MV-4-11 (cell line): ENCODE data around the gene SCYGR2.
A peak's percentile ranks its signal among the peaks of the same experiment; 100 is the strongest.
"Not testable (repeated sequence)": the region's sequence is repeated elsewhere in the genome, so short reads cannot be mapped to it uniquely, and the experiment has no call there.

ENCODE experiments used
- DNase-seq: peaks from one replicate; lab custom pipeline; 2025; lab: John Stamatoyannopoulos, UW

The SCYGR2 gene

GRCh38 chr2:227598835-227599503 lies at the start of gene SCYGR2:
Gene SCYGR2, plus strand, starts transcription at chr2:227598893. Its CDS starts 0 bp downstream, at chr2:227598893.
- not testable (repeated sequence) for DNase-seq

DNA sequence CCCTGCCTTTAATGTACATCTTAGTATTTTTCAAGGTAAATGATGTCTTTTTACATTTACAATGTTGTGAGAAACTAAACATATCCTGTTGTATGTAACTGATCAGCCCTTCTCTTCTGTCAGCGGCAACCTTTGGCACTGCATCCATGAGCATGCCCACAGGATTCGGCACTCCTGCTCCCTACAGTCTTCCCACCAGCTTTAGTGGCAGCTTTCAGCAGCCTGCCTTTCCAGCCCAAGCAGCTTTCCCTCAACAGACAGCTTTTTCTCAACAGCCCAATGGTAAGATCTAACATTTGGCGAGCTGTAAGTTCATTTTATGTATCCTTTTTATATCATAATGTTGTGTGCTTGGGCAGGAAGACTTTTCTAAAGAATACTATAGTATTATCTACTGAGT lies 46.9 kb upstream of the SCYGR2 start:
- DNase-seq: no peak

DNA sequence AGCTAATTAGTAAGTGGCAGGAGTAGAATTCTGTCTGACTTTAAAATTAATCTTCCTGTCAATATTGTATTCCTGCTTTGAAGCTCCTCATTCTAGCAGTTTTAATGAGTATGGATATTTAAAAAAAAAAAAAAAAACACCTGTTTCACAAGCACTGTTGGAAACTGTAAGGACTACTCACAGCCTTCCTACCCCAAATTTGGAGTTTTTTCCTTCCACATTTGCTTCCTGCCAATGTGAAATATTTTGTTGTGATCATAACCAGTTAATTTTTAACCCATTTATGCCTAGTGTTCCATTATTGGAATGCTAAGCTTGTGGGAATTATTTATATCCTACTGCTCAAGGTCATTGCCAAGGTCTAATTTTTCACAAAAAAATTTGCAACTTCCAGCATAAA lies 36.1 kb upstream of the SCYGR2 start:
- no peak for DNase-seq

DNA sequence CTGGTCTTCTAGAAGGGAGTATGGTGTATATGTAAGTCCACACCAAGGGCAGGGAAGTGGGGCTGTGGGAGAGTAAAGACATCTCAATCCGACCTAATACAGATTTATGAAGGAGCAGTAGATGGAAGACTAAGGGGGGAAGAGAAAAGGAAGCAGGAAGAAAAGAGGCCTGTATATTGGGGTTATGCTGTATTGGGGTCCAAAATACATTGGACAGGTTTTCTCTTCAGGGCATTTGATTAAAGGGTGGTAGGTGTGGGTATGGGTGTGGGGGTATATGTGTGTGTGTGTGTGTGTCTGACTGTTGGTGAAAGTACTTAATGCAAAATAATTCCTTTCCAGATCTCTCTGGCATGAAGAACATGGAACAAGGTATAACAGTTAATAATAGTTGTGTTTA lies 33.6 kb upstream of the SCYGR2 start:
- no peak for DNase-seq

- DNase-seq: no peak
Measured at GRCh38 chr2:227566012-227566411, 32.7 kb upstream of the SCYGR2 start.

GRCh38 chr2:227568852-227569169 lies 29.9 kb upstream of the SCYGR2 start:
- no peak for DNase-seq

DNA sequence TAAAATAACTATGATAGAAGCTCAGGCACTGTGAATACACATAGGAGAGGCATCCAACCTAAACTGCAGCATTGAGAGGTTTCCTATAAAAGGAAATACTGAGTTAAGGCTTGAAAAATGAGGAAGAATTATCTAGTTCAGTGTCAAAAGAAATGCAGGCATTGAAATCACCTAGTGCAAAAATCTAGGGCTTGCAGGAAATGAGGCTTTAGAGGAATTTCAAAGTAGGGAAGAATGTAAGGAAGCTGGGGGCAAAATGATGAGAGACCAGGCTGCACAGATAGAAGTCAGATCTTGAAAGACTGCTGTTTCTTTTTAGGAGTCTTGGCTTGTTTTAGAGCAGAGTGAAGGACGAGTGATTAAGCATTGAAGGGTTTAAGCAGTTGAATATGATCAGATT lies 28.1 kb upstream of the SCYGR2 start:
- DNase-seq: no peak

DNA sequence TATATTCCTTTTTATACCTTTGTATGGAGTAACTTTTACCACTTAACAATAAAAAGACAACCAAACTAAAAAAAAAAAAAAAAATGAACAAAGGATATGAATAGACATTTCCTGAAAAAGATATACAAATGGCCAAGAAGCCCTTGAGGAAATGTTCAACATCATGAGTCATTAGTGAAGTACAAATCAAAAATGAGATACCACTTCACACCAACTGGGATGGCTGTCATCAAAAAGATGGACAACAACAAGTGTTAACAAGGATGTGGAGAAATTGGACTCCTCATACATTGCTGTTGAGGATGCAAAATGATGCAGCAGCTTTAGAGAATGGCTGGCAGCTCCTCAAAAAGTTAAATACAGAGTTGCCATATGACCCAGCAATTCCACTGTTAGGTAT lies 22.6 kb upstream of the SCYGR2 start:
- DNase-seq: no peak

DNA sequence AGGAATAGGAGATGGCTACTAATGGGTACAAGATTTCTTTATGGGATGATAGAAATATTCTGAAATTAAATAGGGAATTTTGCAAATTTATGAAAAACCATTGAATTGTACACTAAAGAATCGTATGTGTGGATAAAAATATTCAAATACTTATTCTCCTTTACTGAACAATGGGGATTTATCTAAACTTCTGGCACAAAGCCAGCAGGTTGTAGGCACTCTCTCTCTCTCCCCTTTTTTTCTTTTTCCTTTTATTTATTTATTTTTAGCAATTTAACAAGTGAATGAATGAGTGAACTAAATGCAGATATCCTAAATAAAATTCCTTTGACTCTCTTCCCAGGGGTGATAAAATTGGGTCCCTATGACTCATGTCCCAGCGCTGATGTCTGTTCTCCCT lies 21.9 kb upstream of the SCYGR2 start:
- no peak for DNase-seq

- no peak for DNase-seq
Measured at GRCh38 chr2:227577555-227577954, 21.1 kb upstream of the SCYGR2 start.

- no peak for DNase-seq
Measured at GRCh38 chr2:227578642-227579041, 20.1 kb upstream of the SCYGR2 start.

DNA sequence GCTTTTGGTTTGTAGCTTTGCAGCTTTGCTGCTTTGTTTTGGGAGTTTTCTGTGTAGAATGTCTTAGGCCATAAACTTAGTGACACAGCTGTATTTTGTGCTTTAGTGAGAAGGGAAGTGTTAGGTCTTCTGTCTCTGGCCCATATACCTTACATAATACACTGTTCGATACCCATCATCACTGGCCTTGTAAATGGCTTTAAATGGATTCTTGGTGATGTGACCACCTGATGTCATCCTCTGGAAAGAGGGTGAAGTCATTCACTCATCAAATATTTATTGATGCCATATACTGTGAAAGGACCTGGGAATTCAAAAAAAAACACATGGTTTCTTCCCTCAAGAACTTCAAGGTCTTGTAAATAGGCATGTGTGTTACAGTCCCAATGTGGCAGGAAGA lies 18.9 kb upstream of the SCYGR2 start:
- DNase-seq: no peak

DNA sequence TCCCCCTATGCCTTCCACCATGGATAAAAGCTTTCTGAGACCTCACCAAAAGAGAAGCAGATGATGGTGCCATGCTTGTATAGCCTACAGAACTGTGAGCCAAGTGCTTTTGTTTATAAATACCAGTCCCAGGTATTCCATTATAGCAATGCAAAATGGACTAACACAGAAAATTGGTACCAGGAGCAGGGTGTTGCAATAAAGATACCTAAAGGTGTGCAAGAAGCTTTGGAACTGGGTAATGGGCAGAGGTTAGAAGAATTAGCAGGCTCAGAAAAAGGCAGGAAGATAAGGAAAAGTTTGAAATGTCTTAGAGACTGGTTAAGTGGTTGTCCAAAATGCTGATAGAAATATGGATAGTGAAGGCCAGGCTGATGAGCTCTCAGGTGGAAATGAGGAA lies 16.3 kb upstream of the SCYGR2 start:
- no peak for DNase-seq

- DNase-seq: no peak
Measured at GRCh38 chr2:227592694-227593387, 5.9 kb upstream of the SCYGR2 start.

DNA sequence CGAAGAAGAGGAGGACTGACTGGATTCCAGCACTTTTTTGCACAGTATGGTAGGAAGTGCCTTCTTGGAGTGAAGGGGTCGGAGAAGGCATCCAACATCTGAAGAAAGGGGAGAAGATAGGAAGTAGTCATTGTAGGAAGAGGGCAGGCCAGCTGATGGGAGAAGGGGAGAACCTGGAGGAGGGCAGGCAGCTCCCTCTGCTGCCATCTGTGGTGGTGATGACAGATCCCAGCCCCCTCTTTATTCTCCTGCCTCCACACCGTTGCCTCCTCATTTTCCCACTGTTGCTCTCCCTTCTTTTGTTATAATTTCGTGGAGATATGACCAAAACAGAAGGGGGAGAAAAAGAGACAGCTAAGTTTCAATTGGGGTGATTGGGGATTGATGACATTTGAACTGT lies 2.9 kb upstream of the SCYGR2 start:
- no peak for DNase-seq

- DNase-seq: no peak
Measured at GRCh38 chr2:227597036-227597435, 1.7 kb upstream of the SCYGR2 start.

DNA sequence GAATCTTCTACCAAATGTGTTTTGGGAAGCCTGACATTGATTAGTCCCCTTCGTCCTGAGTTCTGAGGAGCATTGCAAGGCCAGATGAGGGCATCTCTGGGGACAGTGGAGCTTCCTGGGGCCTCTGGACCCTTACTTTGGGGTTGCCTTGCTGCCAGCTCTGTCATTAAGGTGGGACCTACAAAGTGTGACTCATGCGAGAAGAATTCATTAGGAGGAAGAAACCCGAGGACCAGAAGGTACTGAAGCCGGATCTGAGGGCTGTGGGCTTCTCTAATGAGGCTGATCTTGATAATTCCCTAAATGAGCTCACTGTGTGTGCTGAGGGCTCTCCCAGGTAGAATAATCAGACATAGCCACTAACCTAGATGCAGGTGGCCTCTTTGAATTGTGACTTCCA lies 695 bp upstream of the SCYGR2 start:
- no peak for DNase-seq

- no peak for DNase-seq
Measured at GRCh38 chr2:227602358-227602757, 3.7 kb downstream of the SCYGR2 start.

DNA sequence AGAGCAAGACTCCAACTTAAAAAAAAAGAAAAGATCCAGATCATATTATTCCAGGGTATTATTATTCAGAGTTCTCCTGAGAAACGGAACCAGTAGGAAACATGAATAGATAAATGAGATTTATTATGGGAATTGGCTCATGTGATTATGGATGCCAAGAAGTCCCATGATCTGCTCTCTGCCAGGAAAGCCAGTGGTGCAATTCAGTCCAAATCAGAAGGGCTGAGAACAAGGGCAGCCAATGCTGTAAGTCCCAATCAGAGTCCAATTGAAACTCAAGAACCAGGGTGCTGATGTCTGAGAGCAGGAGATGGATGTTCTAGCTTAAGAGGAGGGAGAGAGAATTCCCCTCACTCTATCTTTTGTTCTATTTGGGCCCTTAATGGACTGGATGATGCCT lies 7.8 kb downstream of the SCYGR2 start:
- DNase-seq: no peak

GRCh38 chr2:227607941-227608340 lies 9.2 kb downstream of the SCYGR2 start:
- DNase-seq: no peak

DNA sequence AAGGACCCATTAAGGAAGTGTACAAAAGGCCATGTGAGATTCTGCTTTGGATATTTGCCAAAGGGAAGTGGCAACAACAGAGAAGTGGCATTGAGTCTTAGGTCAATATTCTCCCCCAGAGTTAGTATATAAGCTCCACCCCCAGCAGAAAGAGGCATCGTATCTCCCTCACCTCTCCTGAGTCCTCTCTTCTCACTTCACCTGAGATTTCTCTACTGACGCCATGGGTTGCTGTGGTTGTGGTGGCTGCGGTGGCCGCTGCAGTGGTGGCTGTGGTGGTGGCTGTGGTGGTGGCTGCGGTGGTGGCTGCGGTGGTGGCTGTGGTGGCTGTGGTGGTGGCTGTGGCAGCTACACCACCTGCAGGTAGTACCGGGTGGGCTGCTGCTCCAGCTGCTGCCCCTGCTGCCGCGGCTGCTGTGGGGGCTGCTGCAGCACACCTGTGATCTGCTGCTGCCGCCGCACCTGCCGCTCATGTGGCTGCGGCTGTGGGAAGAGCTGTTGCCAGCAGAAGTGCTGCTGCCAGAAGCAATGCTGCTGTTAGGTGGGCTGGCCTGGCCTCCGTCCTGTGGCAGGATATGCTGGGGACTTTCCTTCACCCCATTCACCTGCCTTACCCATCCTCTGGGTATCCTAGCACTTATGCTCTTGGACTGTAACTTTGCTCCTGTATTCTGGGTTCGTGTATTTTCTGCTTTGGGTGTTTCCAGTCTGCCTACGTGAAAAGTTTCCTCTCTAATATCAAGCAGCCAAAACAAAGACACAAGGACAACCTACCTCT lies 10.1 kb downstream of the SCYGR2 start:
- DNase-seq: peak; percentile 91

GRCh38 chr2:227610123-227610522 lies 11.4 kb downstream of the SCYGR2 start:
- no peak for DNase-seq

- no peak for DNase-seq
Measured at GRCh38 chr2:227612546-227613271, 14.0 kb downstream of the SCYGR2 start.
